ENCODE data around the gene PROM2. TPM values are rescaled to one million over a fixed set of nuclear protein-coding genes. Genes with fewer than 3 reads are reported as not detected.

PROM2 gene
- total RNA-seq, 4 donors from 2014 or later: 59.7 to 184 (median 83.5) TPM

GRCh38 chr2:95336406-95336805, 62.2 kb downstream of the PROM2 start:
- TF ChIP-seq POLR2A (IDR thresholded peaks at IDR 0.05) (no peak), CTCF (IDR thresholded peaks at IDR 0.05) (no peak)
- no peak for DNase-seq
- Histone ChIP-seq H3K4me1 (peaks cover 0 to 15% (median 0%) of the 10 kb centered on the region in 3 donors), H3K36me3 (no peaks in the 10 kb centered on the region), H3K27ac (no peak overlapping the region), H3K27me3 (peaks cover 0 to 34% (median 0%) of the 10 kb centered on the region in 4 donors), H3K4me3 (no peak overlapping the region), H3K9me3 (no peaks in the 10 kb centered on the region)
- intact Hi-C loops (cut with DNase I): no loop called here
- WGBS, 2 donors: 44 to 50% methylated on average over 2 of the region's 2 CpGs

- no peak overlapping the region for H3K4me3 ChIP-seq
- no peak overlapping the region for H3K27ac ChIP-seq
- peaks cover 0 to 46% (median 0%) of the 10 kb centered on the region in 4 donors for H3K27me3 ChIP-seq
- TF ChIP-seq CTCF (IDR thresholded peaks at IDR 0.05): no peak
- no peak for TF ChIP-seq POLR2A (IDR thresholded peaks at IDR 0.05)
- intact Hi-C loops (cut with DNase I): no loop called here
- 71 to 79% methylated on average over 4 to 7 of the region's 7 CpGs for WGBS, 2 donors
- H3K36me3 ChIP-seq: no peaks in the 10 kb centered on the region
- peaks cover 0 to 15% (median 0%) of the 10 kb centered on the region in 3 donors for H3K4me1 ChIP-seq
- H3K9me3 ChIP-seq: no peaks in the 10 kb centered on the region
- no peak for DNase-seq
These were observed 63.6 kb downstream of the PROM2 start for GRCh38 chr2:95337829-95338228.

Other genes with a start within 250 kb of the PROM2 start
- 1,000 to 10,000 TPM in 1 of 4 donors, 100 to 1,000 TPM in 3; 469 to 1,903 (median 516) TPM for gene MAL, start 248.7 kb upstream of the PROM2 start, total RNA-seq
- 10 to 100 TPM; 41.9 to 55.4 (median 46.4) TPM for gene MRPS5, start 152.6 kb upstream of the PROM2 start, total RNA-seq
- gene ZNF514, start 114.6 kb upstream of the PROM2 start, total RNA-seq: 10 to 100 TPM in 1 of 4 donors, 1 to 10 TPM in 3; 4.9 to 23.8 (median 6.9) TPM
- 1 to 10 TPM; 2.8 to 4.0 (median 3.4) TPM for gene ZNF2, start 108.6 kb upstream of the PROM2 start, total RNA-seq
- 1 to 10 TPM; 1.9 to 4.7 (median 4.1) TPM for gene ZNF892, start 66.9 kb upstream of the PROM2 start, total RNA-seq
- gene KCNIP3, start 22.9 kb downstream of the PROM2 start, total RNA-seq: 1 to 10 TPM in 3 of 4 donors, under 1 TPM in 1; 0.15 to 7.4 (median 2.3) TPM
- gene FAHD2A, start 128.3 kb downstream of the PROM2 start, total RNA-seq: 10 to 100 TPM in 2 of 4 donors, 1 to 10 TPM in 2; 8.1 to 18.1 (median 13.7) TPM
- gene TRIM43B, start 210.3 kb downstream of the PROM2 start, total RNA-seq: not detected